HG03060 (cell line): ENCODE measurements around the gene SBNO1.
"Not testable (repeated sequence)": the region's sequence is repeated elsewhere in the genome, so short reads cannot be mapped to it uniquely, and the experiment has no call there.

ENCODE experiments used
- ATAC-seq: cut with Tn5 transposase; IDR thresholded peaks from one replicate; pipeline ENCODE4 v1.9.1; 2021; ENCODE audit warnings: low read depth, moderate number of reproducible peaks; ENCODE audit not compliant: unreplicated experiment

Gene SBNO1

GRCh38 chr12:123252365-123252764 is 112.3 kb downstream of the SBNO1 start:
- not testable (repeated sequence) for ATAC-seq

- ATAC-seq = no peak
Observed at GRCh38 chr12:123251403-123252076, 113.1 kb downstream of the SBNO1 start.

- no peak for ATAC-seq
Observed at GRCh38 chr12:123250471-123251383, 113.9 kb downstream of the SBNO1 start.

GRCh38 chr12:123248996-123249741 is 115.5 kb downstream of the SBNO1 start:
- not testable (repeated sequence) for ATAC-seq

- not testable (repeated sequence) for ATAC-seq
Observed at GRCh38 chr12:123248129-123248528, 116.5 kb downstream of the SBNO1 start.

- no peak for ATAC-seq
Observed at GRCh38 chr12:123245678-123246077, 119.0 kb downstream of the SBNO1 start.

GRCh38 chr12:123243671-123244262 is 120.9 kb downstream of the SBNO1 start:
- no peak for ATAC-seq

GRCh38 chr12:123242116-123242904 is 122.3 kb downstream of the SBNO1 start:
- no peak for ATAC-seq
